Mucosa of descending colon (tissue), 3 donors: ENCODE results near the gene BARX2. TPM values are rescaled to one million over a fixed set of nuclear protein-coding genes. Genes with fewer than 3 reads are reported as not detected.

Experiments used
- ATAC-seq: fragments of 200-7000 bp; cut with Tn5 transposase; one replicate; pipeline ENCODE4 v1.9.1; 2020; ENCODE audit warnings: mild to moderate bottlenecking, moderate library complexity
- DNase-seq, 3 donors: peaks; one replicate each; pipeline ENCODE4 v3.0.0-alpha.2; 2020
- H3K36me3 ChIP-seq: fragments of 200-600 bp; one replicate; pipeline ENCODE4 v1.8.0; 2021; ENCODE audit warnings: low read depth, mild to moderate bottlenecking
- H3K4me1 ChIP-seq: fragments of 200-600 bp; one replicate; pipeline ENCODE4 v1.8.0; 2021; ENCODE audit warnings: low read depth, mild to moderate bottlenecking
- H3K4me3 ChIP-seq: fragments of 200-600 bp; one replicate; pipeline ENCODE4 v1.8.0; 2021; ENCODE audit warnings: mild to moderate bottlenecking
- H3K9me3 ChIP-seq: fragments of 200-600 bp; one replicate; pipeline ENCODE4 v1.8.0; 2021; ENCODE audit warnings: mild to moderate bottlenecking
- intact Hi-C, 2 donors: fragments of 100-400 bp; cut with DNase I in 1 of 2; cut with micrococcal nuclease in 1 of 2; formaldehyde crosslinking; loops; one replicate each; pipeline versions ENCODE4 v1.11.0 to v1.11.1; 2022; cut with DNase I, micrococcal nuclease
- total RNA-seq, 3 donors: library from RNA; stranded (reverse); fragmentation: NEBNext Ultra II Directional in 2 of 3; extraction: Animal tissue kit (Norgen Biotek cat#: 25700) in 2 of 3; gene quantifications; one replicate each; pipeline versions ENCODE4 v1.2.1 to v1.2.4, GENCODE V29; 2021 to 2023
- TF ChIP-seq, protein P1 (sequence below): fragments of 200-600 bp; IDR thresholded peaks from one replicate; pipeline ENCODE4 v1.8.0; 2022; ENCODE audit warnings: antibody characterized with exemption, mild to moderate bottlenecking
- donor health status: DM: no; HTN: no; CAD: no; lungs with moderate emphysema.
- donor health status: DM: no; HTN: no; CAD: no.
- donor health status: DM: no; HTN: yes; CAD: no.

Gene BARX2
- total RNA-seq, 3 donors from 2014 or later, result 10.8 to 25.6 (median 24.6) TPM

DNA sequence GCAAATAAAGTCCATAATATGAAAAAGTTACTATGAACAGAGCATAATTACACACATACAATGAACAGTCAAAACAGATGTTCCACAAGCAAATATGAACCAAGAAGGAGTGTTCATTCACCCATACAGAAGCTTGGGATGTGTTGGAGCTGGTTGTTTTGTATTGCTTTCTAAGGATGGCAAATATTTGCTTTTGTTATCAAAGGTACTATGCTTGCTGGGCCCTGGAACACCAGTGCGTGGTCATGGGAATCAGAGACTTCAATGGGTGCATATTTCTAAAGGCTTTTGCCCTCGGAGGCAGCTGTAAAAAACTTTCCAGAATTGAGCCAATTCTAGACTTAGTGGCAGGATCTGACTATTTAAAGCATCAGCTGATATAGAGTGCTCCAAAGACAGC is 85.1 kb downstream of the BARX2 start:
- TF ChIP-seq, protein P1, sequence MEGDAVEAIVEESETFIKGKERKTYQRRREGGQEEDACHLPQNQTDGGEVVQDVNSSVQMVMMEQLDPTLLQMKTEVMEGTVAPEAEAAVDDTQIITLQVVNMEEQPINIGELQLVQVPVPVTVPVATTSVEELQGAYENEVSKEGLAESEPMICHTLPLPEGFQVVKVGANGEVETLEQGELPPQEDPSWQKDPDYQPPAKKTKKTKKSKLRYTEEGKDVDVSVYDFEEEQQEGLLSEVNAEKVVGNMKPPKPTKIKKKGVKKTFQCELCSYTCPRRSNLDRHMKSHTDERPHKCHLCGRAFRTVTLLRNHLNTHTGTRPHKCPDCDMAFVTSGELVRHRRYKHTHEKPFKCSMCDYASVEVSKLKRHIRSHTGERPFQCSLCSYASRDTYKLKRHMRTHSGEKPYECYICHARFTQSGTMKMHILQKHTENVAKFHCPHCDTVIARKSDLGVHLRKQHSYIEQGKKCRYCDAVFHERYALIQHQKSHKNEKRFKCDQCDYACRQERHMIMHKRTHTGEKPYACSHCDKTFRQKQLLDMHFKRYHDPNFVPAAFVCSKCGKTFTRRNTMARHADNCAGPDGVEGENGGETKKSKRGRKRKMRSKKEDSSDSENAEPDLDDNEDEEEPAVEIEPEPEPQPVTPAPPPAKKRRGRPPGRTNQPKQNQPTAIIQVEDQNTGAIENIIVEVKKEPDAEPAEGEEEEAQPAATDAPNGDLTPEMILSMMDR, result no peak
- ATAC-seq, result peak; percentile 61
- H3K4me3 ChIP-seq, result no peak overlapping the region
- no peaks in the 10 kb centered on the region for H3K9me3 ChIP-seq
- intact Hi-C loops, result no loop called here
- DNase-seq, result no peak
- H3K36me3 ChIP-seq, result no peaks in the 10 kb centered on the region
- peaks cover 12% of the 10 kb centered on the region for H3K4me1 ChIP-seq

DNA sequence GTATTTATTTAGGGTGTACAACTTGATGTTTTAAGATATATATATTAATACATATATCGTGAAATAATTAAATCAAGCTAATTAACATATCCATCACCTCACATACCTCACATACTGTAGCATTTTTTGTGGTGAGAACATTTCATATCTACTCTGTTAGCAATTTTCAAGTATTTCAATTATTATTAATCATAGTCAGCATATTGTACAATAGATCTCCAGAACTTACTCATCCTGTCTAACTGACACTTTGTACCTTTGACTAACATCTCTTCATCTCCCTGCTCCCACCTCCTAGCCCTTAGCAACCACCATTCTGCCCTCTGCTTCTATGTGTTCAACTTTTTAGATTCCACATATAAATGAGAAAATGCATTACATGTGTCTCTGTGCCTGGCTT is 108.4 kb downstream of the BARX2 start:
- H3K4me3 ChIP-seq, result no peak overlapping the region
- DNase-seq (no peak), ATAC-seq (no peak)
- no peaks in the 10 kb centered on the region for H3K36me3 ChIP-seq
- H3K4me1 ChIP-seq, result no peaks in the 10 kb centered on the region
- intact Hi-C loops, result no loop called here
- no peaks in the 10 kb centered on the region for H3K9me3 ChIP-seq
- TF ChIP-seq, protein P1, result no peak

DNA sequence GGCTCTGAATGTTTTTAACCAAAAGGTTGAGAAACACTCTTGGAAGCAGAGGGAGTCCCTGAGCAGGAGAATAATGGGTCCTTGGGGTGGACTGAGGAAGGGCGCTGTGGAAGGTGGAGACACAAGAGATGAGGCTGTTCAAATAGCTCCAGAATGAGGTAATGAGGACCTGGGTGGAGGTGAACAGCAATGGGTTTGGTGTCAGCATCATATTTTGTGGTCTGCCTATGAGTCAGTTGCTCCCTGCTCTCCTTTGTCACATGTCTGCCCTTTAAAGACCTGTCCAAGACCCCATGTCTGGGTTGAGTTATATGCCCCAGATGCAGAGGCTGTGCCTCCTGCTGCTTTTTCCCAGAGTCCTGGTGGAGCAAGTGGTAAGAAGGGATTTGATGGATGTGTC is 113.6 kb downstream of the BARX2 start:
- intact Hi-C loops, result no loop called here
- Histone ChIP-seq H3K4me3 (no peak overlapping the region), H3K9me3 (no peaks in the 10 kb centered on the region), H3K36me3 (no peaks in the 10 kb centered on the region), H3K4me1 (no peaks in the 10 kb centered on the region)
- ATAC-seq (no peak), DNase-seq (no peak)
- TF ChIP-seq, protein P1, result no peak

DNA sequence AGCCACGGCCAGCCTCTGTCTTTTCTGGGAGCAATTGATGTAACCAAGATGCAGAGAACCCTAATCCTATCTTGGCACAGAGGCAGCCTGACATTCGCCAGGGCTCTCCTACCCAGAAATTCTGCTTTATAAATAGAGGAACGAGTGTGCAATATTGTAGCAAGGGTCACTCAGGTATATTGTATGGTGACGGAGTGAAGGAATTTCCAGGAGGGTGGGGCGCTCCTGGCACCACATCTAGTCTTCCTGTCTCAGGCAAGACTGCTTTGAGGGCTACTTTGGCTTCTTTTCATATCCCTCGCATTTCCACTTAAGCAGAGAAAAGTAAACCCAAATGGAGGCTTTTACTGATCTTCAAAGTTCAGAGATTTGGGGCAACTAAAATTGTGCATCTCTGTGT is 114.4 kb downstream of the BARX2 start:
- DNase-seq (peak in 1 of 3 donors; percentile 6), ATAC-seq (peak; percentile 63)
- TF ChIP-seq, protein P1, result no peak
- Histone ChIP-seq H3K4me3 (no peak overlapping the region), H3K36me3 (no peaks in the 10 kb centered on the region), H3K4me1 (no peaks in the 10 kb centered on the region), H3K9me3 (no peaks in the 10 kb centered on the region)
- intact Hi-C loops, result no loop called here

DNA sequence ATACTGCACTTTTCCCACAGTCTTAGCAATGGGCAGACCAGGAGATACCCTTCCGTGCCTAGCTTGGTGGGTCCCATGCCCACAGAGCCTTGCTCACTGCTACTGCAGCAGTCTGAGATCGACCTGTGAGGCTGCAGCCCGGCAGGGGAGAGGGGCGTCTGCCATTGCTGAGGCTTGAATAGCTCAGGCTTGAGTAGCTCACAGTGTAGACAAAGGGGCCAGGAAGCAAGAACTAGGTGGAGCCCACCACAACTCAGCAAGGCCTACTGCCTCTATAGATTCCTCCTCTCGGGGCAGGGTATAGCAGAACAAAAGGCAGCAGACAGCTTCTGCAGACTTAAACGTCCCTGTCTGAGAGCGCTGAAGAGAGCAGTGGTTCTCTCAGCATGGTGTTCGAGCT is 118.1 kb downstream of the BARX2 start:
- no peak for DNase-seq
- H3K36me3 ChIP-seq, result no peaks in the 10 kb centered on the region
- TF ChIP-seq, protein P1, result no peak
- no peaks in the 10 kb centered on the region for H3K9me3 ChIP-seq
- intact Hi-C loops, result no loop called here
- H3K4me1 ChIP-seq, result no peaks in the 10 kb centered on the region
- no peak overlapping the region for H3K4me3 ChIP-seq
- no peak for ATAC-seq

Other genes with a start within 250 kb of the BARX2 start
- 10 to 100 TPM; 44.2 to 95.5 (median 62.0) TPM for gene ARHGAP32, start 183.5 kb upstream of the BARX2 start, total RNA-seq